ENCODE results near the gene MRPL17.

The MRPL17 gene

GRCh38 chr11:6653656-6654055 lies 29.5 kb downstream of the MRPL17 start:
- no peak for FAIRE-seq

GRCh38 chr11:6653097-6653496 lies 30.0 kb downstream of the MRPL17 start:
- FAIRE-seq: no peak

- no peak for FAIRE-seq
Measured at GRCh38 chr11:6652182-6652581, 31.0 kb downstream of the MRPL17 start.

- no peak for FAIRE-seq
Measured at GRCh38 chr11:6650980-6651379, 32.2 kb downstream of the MRPL17 start.

- FAIRE-seq: no peak
Measured at GRCh38 chr11:6650104-6650503, 33.0 kb downstream of the MRPL17 start.

DNA sequence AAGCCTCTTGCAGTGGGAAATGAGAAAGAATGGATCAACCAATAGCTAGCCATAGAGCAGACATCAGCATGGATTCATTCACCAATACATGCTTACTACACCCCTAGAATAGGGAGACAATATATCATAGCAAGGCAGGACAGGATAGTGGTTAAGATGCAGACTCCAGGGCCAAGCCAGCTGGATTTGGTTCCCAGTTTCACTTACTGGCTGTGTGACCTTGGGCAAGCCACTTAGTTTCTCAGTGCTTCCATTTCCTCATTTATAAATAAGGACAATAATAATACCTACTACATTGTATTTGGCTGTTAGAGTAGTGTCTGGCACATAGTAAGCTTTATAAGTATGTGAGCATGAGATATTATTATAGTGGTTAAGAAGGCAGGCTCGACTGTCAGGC lies 34.6 kb downstream of the MRPL17 start:
- FAIRE-seq: no peak

DNA sequence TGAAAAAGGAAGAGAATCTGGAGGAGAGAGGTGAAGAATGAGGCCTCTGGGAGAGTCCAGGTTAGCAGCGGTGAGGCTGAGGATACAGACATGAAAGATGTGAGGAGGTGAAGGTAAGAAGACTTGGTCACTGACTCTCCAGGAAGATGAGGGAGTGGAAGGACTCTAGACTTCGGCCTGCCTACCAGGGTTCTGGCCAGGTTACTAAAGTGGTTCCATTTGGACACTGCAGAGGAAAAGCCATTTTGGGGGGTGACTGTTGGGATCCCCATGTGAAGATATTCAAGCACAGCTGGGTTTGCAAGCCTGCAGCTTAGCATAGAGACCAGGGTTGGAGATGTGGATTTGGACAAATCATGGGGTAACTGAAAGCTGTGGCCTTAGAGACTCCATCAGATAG lies 35.3 kb downstream of the MRPL17 start:
- no peak for FAIRE-seq

DNA sequence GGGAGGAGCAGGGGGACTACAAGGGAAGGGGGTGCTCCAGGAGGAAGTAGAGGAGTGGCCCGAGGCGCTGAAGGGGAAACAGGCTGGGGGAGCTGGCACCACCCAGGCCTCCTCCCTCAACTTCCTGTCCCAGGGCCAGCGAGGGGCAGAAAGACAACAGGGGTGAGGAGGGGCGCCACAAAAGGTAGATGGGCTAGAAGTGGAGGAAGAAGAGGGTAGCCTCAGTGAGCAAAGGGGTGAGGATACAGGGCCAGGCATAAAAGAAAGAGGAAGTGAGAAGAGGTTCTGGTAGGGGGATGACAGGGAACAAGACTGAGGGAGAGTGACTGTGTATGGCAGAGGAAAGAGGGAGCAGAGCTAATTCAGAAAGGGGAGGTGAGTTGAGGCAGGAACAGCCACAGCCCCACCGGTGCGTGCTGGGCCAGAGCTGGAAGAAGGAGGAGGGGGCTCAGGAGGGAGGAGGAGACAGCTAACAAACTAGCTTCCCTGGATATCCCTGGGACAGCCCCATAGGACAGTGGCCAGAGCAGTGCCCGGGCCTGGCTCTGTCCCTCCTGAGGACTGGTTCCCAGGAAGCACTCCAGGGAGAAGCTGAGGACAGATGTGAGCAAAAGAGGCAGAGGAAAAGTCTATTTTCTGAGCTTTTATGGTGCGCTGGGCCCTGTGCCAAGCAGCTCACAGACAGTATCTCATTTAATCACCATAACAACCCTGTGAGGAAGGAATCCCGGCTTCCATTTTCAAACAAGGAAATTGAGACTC lies 36.0 kb downstream of the MRPL17 start:
- FAIRE-seq: no peak

- FAIRE-seq: no peak
Measured at GRCh38 chr11:6646576-6646917, 36.6 kb downstream of the MRPL17 start.

DNA sequence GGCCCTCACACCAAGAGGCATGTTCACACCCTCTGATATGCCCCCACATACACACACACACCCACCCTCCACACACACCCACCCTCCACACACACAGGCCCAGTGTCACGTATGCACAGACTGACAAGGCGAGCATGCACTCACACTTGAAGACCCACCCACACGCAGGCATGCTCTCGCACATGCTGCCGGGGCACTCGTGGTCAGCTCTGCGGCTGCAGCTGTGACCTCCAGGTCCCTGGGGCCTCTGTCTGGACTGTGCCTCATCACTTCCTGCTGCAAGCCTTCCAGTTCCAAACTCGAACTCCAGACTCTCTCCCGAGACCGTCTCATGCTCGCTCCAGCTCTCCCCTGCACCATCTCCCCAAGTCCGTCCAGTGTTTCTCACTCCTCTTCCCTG lies 37.1 kb downstream of the MRPL17 start:
- no peak for FAIRE-seq

DNA sequence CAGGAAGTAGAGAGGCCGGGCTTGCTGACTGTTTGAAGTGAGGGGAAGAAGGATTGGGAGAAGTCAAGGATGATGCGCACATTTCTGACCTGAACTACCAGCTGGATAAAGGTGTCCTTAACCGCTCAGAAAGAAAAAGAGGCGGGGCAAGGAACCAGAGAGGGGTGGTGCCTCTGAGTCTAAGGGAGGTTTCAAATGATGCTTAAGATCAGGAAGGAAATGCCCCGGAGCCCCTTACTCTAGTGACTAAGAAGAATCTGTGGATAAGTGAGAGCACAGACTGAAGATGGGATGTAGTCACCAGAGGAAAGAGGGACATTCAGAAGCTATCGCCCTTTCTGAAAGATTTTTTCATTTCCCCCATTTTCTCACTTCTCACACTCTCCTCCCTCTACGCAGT lies 40.2 kb downstream of the MRPL17 start:
- FAIRE-seq: no peak

GRCh38 chr11:6640985-6641701 lies 42.0 kb downstream of the MRPL17 start:
- FAIRE-seq: no peak

GRCh38 chr11:6640036-6640984 lies 42.8 kb downstream of the MRPL17 start:
- FAIRE-seq: no peak

DNA sequence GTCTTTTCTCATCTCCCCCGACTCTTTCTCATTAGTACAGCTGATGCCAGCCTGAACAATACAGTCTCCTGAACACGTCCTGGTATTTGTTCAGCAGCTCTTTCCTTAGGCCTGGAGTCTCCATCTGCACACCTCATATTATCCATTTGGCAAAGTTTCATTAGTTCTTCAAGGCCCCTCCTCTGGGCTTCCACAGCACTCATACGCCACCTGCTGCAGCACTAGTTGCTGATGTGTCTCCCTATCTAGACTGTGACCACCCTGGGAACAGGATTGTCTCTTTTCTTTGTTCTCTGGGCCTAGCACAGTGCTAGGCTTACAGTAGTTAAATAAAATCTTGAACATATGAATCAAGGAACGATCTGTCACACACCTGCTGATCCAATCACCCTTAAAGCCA lies 44.7 kb downstream of the MRPL17 start:
- FAIRE-seq: no peak

GRCh38 chr11:6637871-6638270 lies 45.3 kb downstream of the MRPL17 start:
- FAIRE-seq: no peak

GRCh38 chr11:6636480-6636879 lies 46.7 kb downstream of the MRPL17 start:
- FAIRE-seq: no peak

DNA sequence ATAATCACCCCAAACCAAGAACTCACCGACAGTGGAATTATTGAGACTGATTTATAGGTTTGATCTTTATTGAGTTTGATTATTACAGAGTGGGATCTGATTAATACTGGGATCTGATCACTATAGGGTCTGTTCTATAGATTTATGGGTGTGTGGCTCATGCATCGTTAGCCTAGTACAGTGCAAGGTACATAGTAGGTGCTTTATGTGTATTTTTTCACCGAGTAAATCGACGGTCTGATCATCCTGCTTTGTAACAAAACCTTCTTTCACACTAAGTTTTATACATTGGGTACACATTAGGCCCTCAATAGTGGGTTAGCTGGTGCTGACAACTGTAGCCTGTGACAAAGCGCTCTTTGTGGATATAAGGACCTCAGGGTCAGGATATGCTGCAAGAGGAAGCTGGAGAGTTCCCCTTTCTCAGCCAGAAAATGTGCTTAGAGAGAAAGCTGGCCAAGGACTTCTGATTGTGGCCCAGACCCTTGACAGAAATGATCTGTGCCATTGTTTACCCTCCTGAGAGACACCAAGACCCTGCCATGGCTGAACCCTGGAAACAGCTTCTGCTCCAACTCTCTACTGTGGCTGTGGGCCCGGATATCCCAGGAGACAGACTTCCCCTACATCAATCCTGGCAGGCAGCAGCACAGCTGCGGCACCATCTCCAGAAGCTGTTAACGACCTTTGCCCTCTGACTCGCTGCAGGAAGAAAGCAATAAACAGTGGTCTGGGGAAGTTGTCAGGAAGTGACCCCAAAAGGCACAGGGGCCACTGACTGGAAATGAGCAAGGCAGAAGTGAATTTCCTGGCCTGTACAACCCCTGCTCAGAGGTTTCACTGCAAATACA lies 47.8 kb downstream of the MRPL17 start:
- no peak for FAIRE-seq

DNA sequence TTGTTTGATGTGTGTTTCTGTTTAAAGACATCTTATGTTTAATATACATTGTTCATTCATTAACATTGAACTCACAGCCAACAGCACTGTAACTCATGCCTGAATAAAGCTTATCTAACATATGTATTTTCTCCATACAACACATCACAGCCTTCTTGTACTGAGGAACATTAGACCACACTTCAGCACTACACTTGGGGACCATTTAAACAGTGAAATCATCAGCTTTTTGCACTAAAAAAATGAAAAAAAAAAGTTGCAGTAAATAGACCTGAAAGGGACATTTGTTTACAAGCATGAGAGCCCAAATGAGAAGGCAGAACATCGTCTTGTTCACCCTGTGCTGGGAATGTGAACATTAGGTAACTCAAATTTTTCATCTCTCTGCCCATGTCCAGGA lies 48.6 kb downstream of the MRPL17 start:
- FAIRE-seq: no peak

- no peak for FAIRE-seq
Measured at GRCh38 chr11:6633422-6634408, 49.4 kb downstream of the MRPL17 start.

DNA sequence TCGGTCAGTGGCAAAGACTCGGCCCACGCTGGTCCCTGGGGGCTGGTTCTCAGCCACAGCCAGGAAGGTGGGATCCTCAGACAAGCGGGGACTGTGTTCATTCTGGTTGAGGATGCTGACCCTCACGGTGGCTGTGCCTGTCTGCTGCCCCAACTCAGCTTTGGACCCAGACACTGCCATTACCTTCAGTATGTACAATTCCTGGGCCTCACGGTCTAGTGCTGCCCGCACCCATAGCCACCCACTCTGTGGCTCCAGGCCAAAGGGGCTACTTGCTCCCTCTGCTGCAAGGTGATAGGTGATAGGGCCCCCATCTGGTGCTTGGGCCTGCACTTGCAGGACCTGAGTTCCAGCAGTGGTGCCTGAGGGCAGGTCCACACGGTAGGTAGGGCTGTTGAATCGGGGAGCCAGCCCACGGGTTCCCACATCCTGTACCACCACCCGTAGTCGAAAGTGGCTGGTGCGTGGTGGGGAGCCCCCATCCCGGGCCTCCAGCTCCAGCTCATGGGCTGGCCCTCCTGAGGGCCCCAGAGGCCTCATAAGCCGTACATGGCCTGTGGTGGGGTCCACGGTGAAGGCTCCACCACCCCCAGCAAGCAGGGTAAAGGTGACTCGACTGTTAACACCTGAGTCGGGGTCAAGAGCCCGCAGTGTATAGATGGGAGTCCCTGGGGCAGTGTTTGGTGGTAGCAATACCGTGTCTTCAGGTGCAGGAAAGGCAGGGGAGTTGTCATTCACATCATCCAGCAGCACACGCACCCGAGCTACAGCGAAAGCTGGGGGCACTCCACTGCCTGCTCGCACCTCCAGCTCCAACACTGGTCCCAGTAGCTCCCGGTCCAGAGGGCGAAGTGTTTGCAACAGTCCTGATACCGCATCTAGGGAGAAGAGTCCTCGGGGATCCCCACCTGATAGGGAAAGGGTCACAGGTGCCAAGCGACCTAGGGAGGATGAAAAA lies 50.7 kb downstream of the MRPL17 start:
- FAIRE-seq: no peak
